ENCODE results near the gene SCLY. TPM values are rescaled to one million over a fixed set of nuclear protein-coding genes. Genes with fewer than 3 reads are reported as not detected.

The SCLY gene
- total RNA-seq, 4 donors from 2014 or later = 13.6 to 23.3 (median 17.6) TPM

DNA sequence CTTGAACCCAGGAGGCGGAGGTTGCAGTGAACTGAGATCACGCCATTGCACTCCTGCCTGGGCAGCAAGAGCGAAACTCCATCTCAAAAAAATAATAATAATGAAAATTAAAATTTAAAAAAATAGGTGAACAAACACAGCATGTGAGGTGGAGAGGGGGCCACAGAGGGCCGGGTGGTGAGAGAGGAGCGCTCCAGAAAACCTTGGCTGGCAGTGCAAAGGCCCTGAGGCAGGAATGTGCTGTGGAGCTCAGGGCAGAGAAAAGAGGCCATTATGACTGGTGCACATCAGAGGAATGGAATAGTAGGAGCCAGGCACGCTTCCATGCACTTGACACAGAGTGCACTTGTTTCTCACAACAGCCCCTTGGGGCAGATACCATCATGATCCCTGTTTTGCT is 21.6 kb upstream of the SCLY start:
- WGBS, 2 donors = 81 to 94% methylated on average over 6 of the region's 6 CpGs
- TF ChIP-seq EP300 (IDR thresholded peaks at IDR 0.05) = no peak
- TF ChIP-seq CTCF (IDR thresholded peaks at IDR 0.05) = no peak
- no peak for TF ChIP-seq POLR2A (IDR thresholded peaks at IDR 0.05)

DNA sequence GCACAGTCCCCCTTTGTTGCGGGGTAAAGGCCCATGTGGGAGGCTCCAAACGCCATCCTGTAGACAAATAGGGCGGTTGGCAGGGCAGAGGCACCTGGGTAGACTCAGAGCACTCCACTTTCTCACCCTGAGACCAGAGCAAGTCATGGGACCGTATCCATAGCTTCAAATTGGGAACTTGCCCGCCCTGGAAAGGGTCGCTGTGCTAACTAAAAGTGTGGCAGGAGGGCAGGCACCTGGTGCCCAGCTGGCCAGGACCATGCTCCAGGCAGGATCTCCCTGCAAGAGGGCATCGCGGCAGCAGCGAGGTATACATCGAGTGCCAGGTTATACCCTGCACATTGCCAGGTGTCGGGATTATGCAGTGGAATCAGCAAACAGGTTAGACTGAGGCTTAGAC is 20.8 kb upstream of the SCLY start:
- no peaks in the 10 kb centered on the region for H3K4me1 ChIP-seq
- TF ChIP-seq EP300 (IDR thresholded peaks at IDR 0.05) (no peak), POLR2A (IDR thresholded peaks at IDR 0.05) (no peak), CTCF (IDR thresholded peaks at IDR 0.05) (no peak)
- 91 to 95% methylated on average over 7 to 11 of the region's 11 CpGs for WGBS, 2 donors
- H3K27me3 ChIP-seq = no peaks in the 10 kb centered on the region
- peaks cover 3 to 100% (median 6%) of the 10 kb centered on the region in 3 donors for H3K36me3 ChIP-seq
- H3K4me3 ChIP-seq = no peak overlapping the region
- no peaks in the 10 kb centered on the region for H3K9me3 ChIP-seq
- no peak for DNase-seq (ENCODE audit: low spot score in 2 of 2)
- H3K27ac ChIP-seq = no peak overlapping the region

More for the DNA sequence above, 21.6 kb upstream of the SCLY start:
- Histone ChIP-seq H3K4me1 (no peaks in the 10 kb centered on the region), H3K36me3 (peaks cover 3 to 97% (median 6%) of the 10 kb centered on the region in 3 donors), H3K9me3 (no peaks in the 10 kb centered on the region), H3K4me3 (no peak overlapping the region), H3K27me3 (no peaks in the 10 kb centered on the region), H3K27ac (no peak overlapping the region)
- DNase-seq (ENCODE audit: low spot score in 2 of 2) = no peak

GRCh38 chr2:238040918-238041317 is 19.9 kb upstream of the SCLY start:
- 91 to 97% methylated on average over 9 of the region's 9 CpGs for WGBS, 2 donors
- Histone ChIP-seq H3K4me3 (no peak overlapping the region), H3K9me3 (no peaks in the 10 kb centered on the region), H3K4me1 (no peaks in the 10 kb centered on the region), H3K36me3 (peaks cover 3 to 100% (median 6%) of the 10 kb centered on the region in 3 donors), H3K27ac (no peak overlapping the region), H3K27me3 (no peaks in the 10 kb centered on the region)
- TF ChIP-seq CTCF (IDR thresholded peaks at IDR 0.05) (no peak), EP300 (IDR thresholded peaks at IDR 0.05) (no peak), POLR2A (IDR thresholded peaks at IDR 0.05) (no peak)
- no peak for DNase-seq (ENCODE audit: low spot score in 2 of 2)

DNA sequence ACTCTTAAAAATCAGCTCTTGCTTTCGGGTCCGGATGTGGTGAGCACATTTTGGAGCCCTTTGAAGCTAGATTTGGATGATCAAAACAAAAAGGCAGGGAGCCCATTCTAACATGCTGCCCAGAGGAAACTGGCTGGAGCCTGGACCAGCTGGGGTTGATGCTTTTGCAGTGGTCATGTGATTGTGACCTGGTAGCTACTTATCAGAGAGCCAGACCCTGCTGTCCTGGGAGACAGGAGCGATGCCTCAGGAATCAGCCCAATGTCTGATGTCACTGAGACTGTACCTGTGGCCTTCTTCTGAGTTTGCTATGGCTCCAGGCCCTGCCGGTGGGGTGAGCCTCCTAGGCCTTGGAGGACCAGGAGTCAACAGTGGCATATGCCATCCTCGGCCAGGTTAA is 18.7 kb upstream of the SCLY start:
- peaks cover 3 to 99% (median 6%) of the 10 kb centered on the region in 3 donors for H3K36me3 ChIP-seq
- TF ChIP-seq EP300 (IDR thresholded peaks at IDR 0.05) (no peak), CTCF (IDR thresholded peaks at IDR 0.05) (no peak), POLR2A (IDR thresholded peaks at IDR 0.05) (no peak)

DNA sequence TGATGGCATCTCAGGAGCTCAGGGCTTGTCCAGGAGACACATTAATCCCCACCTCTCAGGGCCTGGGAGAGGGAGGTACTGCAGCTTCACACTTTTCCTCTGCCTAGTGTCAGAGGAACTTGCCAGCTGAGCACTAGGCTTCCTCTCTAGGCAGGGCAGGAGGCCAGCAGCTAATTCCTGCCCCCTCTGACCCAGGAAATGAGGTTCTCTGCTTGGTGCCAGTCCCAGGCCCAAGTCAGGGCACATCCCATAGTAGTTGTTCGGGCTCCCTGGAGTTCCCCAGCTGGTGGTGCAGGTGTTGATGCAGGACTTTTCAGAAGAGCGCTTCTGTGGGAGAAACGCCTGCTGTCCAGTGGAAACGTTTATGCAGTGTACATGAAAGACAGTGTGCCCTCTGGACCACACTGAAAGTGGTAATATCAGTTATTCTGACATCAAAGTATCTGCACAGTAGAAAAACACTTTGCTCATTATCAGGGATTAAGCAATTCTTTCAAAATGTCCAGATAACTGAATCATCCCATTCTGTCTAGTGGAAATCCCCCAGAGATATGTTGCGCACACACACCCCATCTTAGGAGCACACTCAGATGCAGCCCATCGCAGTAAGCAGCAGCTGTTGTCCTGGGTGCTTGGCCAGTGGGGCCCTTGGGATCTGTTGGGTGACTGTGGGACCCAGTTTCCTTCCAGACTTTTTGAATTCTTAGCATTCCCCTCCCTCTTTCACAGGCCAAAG is 17.8 kb upstream of the SCLY start:
- WGBS, 2 donors = 89 to 98% methylated on average over 6 of the region's 6 CpGs
- DNase-seq (ENCODE audit: low spot score in 2 of 2) = no peak

More for the DNA sequence above, 18.7 kb upstream of the SCLY start:
- no peaks in the 10 kb centered on the region for H3K4me1 ChIP-seq
- H3K9me3 ChIP-seq = no peaks in the 10 kb centered on the region
- no peaks in the 10 kb centered on the region for H3K27me3 ChIP-seq
- no peak for DNase-seq (ENCODE audit: low spot score in 2 of 2)
- 86 to 89% methylated on average over 4 to 5 of the region's 5 CpGs for WGBS, 2 donors
- H3K4me3 ChIP-seq = no peak overlapping the region
- no peak overlapping the region for H3K27ac ChIP-seq

More for the DNA sequence above, 17.8 kb upstream of the SCLY start:
- no peaks in the 10 kb centered on the region for H3K4me1 ChIP-seq
- H3K4me3 ChIP-seq = no peak overlapping the region
- peaks cover 2 to 89% (median 6%) of the 10 kb centered on the region in 3 donors for H3K36me3 ChIP-seq
- TF ChIP-seq EP300 (IDR thresholded peaks at IDR 0.05) (no peak), POLR2A (IDR thresholded peaks at IDR 0.05) (no peak), CTCF (IDR thresholded peaks at IDR 0.05) (no peak)
- peaks cover 0 to 2% (median 0%) of the 10 kb centered on the region in 4 donors for H3K9me3 ChIP-seq
- no peaks in the 10 kb centered on the region for H3K27me3 ChIP-seq
- H3K27ac ChIP-seq = no peak overlapping the region
